ENCODE results near the gene C3orf62.

DNA sequence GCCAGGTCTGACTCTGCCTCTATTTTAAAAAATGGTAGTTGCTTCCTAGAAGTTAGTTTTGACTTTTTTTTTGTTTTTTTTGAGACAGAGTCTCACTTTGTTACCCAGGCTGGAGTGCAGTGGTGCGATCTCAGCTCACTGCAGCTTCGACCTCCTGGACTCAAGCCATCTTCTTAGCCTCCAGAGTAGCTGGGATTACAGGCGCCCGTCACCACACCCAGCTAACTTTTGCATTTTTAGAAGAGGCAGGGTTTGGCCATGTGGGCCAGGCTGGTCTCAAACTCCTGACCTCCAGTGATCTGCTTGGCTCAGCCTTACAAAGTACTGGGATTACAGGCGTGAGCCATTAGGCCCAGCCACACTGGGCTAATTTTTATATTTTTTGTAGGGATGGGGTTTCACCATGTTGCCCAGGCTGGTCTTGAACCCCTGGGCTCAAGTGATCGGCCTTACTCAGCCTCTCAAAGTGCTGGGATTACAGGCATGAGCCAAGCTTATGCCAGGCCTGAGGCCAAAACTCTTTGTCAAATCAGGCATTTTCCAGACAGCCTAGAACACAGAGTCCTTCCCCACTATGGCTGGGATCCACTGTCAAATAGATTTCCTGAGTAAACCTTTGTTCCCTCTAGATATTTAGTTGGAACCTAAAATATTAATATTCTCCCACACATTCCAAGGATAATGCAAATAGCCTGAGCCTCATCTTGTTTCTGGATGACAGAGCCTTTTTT lies 13.7 kb downstream of the C3orf62 start:
- TF ChIP-seq, protein P1, sequence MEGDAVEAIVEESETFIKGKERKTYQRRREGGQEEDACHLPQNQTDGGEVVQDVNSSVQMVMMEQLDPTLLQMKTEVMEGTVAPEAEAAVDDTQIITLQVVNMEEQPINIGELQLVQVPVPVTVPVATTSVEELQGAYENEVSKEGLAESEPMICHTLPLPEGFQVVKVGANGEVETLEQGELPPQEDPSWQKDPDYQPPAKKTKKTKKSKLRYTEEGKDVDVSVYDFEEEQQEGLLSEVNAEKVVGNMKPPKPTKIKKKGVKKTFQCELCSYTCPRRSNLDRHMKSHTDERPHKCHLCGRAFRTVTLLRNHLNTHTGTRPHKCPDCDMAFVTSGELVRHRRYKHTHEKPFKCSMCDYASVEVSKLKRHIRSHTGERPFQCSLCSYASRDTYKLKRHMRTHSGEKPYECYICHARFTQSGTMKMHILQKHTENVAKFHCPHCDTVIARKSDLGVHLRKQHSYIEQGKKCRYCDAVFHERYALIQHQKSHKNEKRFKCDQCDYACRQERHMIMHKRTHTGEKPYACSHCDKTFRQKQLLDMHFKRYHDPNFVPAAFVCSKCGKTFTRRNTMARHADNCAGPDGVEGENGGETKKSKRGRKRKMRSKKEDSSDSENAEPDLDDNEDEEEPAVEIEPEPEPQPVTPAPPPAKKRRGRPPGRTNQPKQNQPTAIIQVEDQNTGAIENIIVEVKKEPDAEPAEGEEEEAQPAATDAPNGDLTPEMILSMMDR (IDR thresholded peaks at IDR 0.05): no peak
- TF ChIP-seq POLR2A (IDR thresholded peaks at IDR 0.05): no peak
- TF ChIP-seq POLR2AphosphoS5 (IDR thresholded peaks at IDR 0.05): no peak
- no peak for TF ChIP-seq EP300 (IDR thresholded peaks at IDR 0.05)

All from upper lobe of left lung (tissue), 4 donors.